ENCODE measurements around the gene RYR3. TPM values are rescaled to one million over a fixed set of nuclear protein-coding genes. Genes with fewer than 3 reads are reported as not detected.
A peak's percentile ranks its signal among the peaks of the same experiment; 100 is the strongest.

RYR3 gene
- 0.01 TPM for polyA plus RNA-seq (2013, experiment 1 of 2)
- polyA plus RNA-seq (2013, experiment 2 of 2): not detected

DNA sequence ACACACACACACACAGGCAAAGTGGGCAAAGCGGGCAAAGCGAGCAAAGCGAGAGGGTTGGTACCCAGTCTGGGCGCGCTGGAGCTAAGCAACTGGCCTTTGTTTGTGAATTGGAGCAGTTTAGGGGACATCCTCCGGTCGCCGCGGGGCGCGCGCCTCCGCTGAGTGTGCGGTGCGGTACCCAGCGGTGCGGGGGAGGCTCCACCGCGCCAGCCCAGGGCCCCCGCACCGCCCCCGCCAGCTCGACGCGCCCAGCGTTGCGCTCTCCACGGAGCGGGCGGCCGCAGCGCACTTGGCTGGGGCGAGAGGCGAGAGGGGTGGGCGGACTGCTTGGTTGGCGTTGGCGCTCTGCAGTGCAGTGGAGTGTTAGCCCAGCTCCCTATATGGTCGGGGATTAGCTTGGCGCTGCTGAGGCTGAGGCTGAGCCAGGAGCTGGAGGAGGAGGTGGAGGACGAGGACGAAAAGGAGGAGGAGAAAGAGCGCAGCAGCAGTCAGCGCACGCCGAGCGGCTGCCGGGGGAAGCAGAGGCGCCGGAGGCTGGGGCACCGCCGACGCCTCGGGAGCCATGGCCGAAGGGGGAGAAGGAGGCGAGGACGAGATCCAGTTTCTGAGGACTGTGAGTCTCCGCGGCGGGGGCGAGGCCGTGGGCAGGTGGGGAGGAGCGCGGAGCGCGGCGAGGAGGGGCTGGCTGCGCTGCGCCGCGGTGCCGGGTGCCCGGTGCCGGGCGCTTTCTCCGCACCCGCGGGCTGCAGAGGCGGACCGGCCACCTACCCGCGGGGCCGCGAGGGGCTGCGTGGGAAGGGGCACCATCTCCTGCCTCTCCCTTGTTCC lies at the start of gene RYR3:
RYR3 (plus strand) TSS at position 487 of the 831 bp plus-strand sequence; CDS start at position 566, 79 bp downstream.
- H3K4ac ChIP-seq (ENCODE audit: low read depth in 1 of 2, low read length in 2 of 2): no peak within 1 kb of the TSS
- H2BK15ac ChIP-seq (ENCODE audit: low read depth, poor library complexity, severe bottlenecking): no peak within 1 kb of the TSS
- no peak within 1 kb of the TSS for H2AK5ac ChIP-seq (ENCODE audit: low read length, severe bottlenecking)
- H3K14ac ChIP-seq (ENCODE audit: low read length in 2 of 2): no peak within 1 kb of the TSS
- H3K27me3 ChIP-seq (ENCODE audit: control insufficient read depth in 1 of 2, insufficient read depth in 1 of 2, low read length in 2 of 2): peaks cover 44 to 89% of the 10 kb centered on the region in 2 experiments
- no peak within 1 kb of the TSS for H2BK120ac ChIP-seq (ENCODE audit: low read depth, low read length)
- H2BK12ac ChIP-seq (ENCODE audit: low read length in 2 of 2): no peak within 1 kb of the TSS
- no peak within 1 kb of the TSS for H2BK5ac ChIP-seq (ENCODE audit: low read depth, low read length, poor library complexity, severe bottlenecking)
- no peak within 1 kb of the TSS for H3K27ac ChIP-seq (ENCODE audit: low read length, poor library complexity, severe bottlenecking)
- peak within 1 kb of the TSS in 1 of 2 experiments; percentile 49 for H3K23ac ChIP-seq (ENCODE audit: low read length in 2 of 2)
- H4K91ac ChIP-seq (ENCODE audit: low read length): no peak within 1 kb of the TSS
- no peaks in the 10 kb centered on the region for H3K36me3 ChIP-seq (ENCODE audit: control insufficient read depth in 1 of 2, insufficient read depth in 2 of 2, low read depth in 1 of 2, low read length in 2 of 2)
- H3K9me3 ChIP-seq (ENCODE audit: control insufficient read depth, low read length): no peaks in the 10 kb centered on the region
- H3K18ac ChIP-seq (ENCODE audit: low read depth in 1 of 2, low read length in 2 of 2): no peak within 1 kb of the TSS
- 0% methylated on average over 45 of the region's 84 CpGs for WGBS
- peak; percentile 4 for DNase-seq
- peak within 1 kb of the TSS; percentile 74 for H2AFZ ChIP-seq (ENCODE audit: low read depth, low read length)
- no peak within 1 kb of the TSS for H4K8ac ChIP-seq (ENCODE audit: low read length)
- no peak within 1 kb of the TSS for H3K9ac ChIP-seq (ENCODE audit: low read length)
- peaks cover 17% of the 10 kb centered on the region for H3K4me1 ChIP-seq (ENCODE audit: control insufficient read depth, insufficient read depth, low read depth, low read length)
- peak within 1 kb of the TSS; percentile 89 for H3K4me2 ChIP-seq (ENCODE audit: low read length, poor library complexity, severe bottlenecking)
- peaks cover 2% of the 10 kb centered on the region for H3K79me1 ChIP-seq (replicated peaks; ENCODE audit: low read length, poor library complexity, severe bottlenecking)
- H3K4me3 ChIP-seq (ENCODE audit: insufficient read depth in 1 of 2, low read depth in 1 of 2, low read length in 2 of 2): peak within 1 kb of the TSS in 1 of 2 experiments; percentile 71

DNA sequence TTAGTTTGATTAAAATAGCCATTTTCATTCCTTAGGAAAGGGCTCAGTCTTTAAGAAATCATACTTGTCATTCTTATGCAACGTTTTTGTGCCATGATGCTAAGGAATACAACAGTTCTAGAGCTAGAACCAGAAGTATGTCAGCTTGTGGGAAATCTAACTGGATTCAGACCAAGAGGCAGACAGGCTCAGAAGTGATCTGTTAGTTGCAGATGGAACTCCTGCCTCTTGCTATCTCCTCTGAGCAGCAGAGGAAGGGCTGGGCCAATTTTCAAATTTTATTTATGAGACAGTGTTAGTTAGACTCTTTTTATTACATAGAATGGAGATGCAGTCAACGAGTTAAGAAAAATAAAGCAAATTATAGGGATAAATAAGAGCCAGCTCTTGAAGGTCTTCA lies 48.5 kb upstream of the RYR3 start:
- no peak overlapping the region for H3K27ac ChIP-seq (ENCODE audit: low read length, poor library complexity, severe bottlenecking)
- no peaks in the 10 kb centered on the region for H3K36me3 ChIP-seq (ENCODE audit: control insufficient read depth in 1 of 2, insufficient read depth in 2 of 2, low read depth in 1 of 2, low read length in 2 of 2)
- H2AFZ ChIP-seq (ENCODE audit: low read depth, low read length): no peak overlapping the region
- H3K4me3 ChIP-seq (ENCODE audit: insufficient read depth in 1 of 2, low read depth in 1 of 2, low read length in 2 of 2): no peak overlapping the region
- H3K14ac ChIP-seq (ENCODE audit: low read length in 2 of 2): no peak overlapping the region
- H2BK5ac ChIP-seq (ENCODE audit: low read depth, low read length, poor library complexity, severe bottlenecking): no peak overlapping the region
- no peak overlapping the region for H4K8ac ChIP-seq (ENCODE audit: low read length)
- no peak overlapping the region for H2BK12ac ChIP-seq (ENCODE audit: low read length in 2 of 2)
- H3K9ac ChIP-seq (ENCODE audit: low read length): no peak overlapping the region
- no peaks in the 10 kb centered on the region for H3K79me1 ChIP-seq (replicated peaks; ENCODE audit: low read length, poor library complexity, severe bottlenecking)
- DNase-seq: no peak
- 66% methylated on average over 2 of the region's 2 CpGs for WGBS
- H4K91ac ChIP-seq (ENCODE audit: low read length): no peak overlapping the region
- no peak overlapping the region for H3K23ac ChIP-seq (ENCODE audit: low read length in 2 of 2)
- H3K4me1 ChIP-seq (ENCODE audit: control insufficient read depth, insufficient read depth, low read depth, low read length): no peaks in the 10 kb centered on the region
- peaks cover 0 to 22% of the 10 kb centered on the region in 2 experiments for H3K27me3 ChIP-seq (ENCODE audit: control insufficient read depth in 1 of 2, insufficient read depth in 1 of 2, low read length in 2 of 2)
- no peak overlapping the region for H3K18ac ChIP-seq (ENCODE audit: low read depth in 1 of 2, low read length in 2 of 2)
- no peak overlapping the region for H3K4me2 ChIP-seq (ENCODE audit: low read length, poor library complexity, severe bottlenecking)
- no peaks in the 10 kb centered on the region for H3K9me3 ChIP-seq (ENCODE audit: control insufficient read depth, low read length)
- no peak overlapping the region for H3K4ac ChIP-seq (ENCODE audit: low read depth in 1 of 2, low read length in 2 of 2)
- no peak overlapping the region for H2AK5ac ChIP-seq (ENCODE audit: low read length, severe bottlenecking)
- no peak overlapping the region for H2BK120ac ChIP-seq (ENCODE audit: low read depth, low read length)
- no peak overlapping the region for H2BK15ac ChIP-seq (ENCODE audit: low read depth, poor library complexity, severe bottlenecking)

DNA sequence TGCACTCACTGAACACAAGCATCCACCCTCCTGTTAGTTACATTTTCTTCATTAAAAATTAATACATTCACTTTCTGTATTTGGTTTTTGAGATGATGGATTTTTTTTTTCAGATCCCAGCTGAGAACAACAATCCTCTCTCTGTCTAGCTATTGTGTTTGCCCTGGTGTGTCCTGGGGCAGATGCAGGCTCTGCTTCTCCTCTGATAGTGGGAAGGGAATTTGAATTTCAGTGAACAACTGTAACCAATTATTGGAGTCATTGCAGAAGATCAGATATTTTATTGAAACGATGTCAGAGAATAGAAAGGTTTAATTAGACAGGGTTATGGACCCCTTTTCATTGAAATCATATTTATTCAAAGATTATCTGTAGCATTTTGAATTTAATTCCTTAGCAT lies 33.1 kb upstream of the RYR3 start:
- Histone ChIP-seq H3K9ac (ENCODE audit: low read length) (no peak overlapping the region), H2BK120ac (ENCODE audit: low read depth, low read length) (no peak overlapping the region), H3K9me3 (ENCODE audit: control insufficient read depth, low read length) (peaks cover 16% of the 10 kb centered on the region), H2BK5ac (ENCODE audit: low read depth, low read length, poor library complexity, severe bottlenecking) (no peak overlapping the region), H4K8ac (ENCODE audit: low read length) (no peak overlapping the region), H3K36me3 (ENCODE audit: control insufficient read depth in 1 of 2, insufficient read depth in 2 of 2, low read depth in 1 of 2, low read length in 2 of 2) (no peaks in the 10 kb centered on the region), H3K23ac (ENCODE audit: low read length in 2 of 2) (no peak overlapping the region), H2AK5ac (ENCODE audit: low read length, severe bottlenecking) (no peak overlapping the region), H2BK15ac (ENCODE audit: low read depth, poor library complexity, severe bottlenecking) (no peak overlapping the region), H3K79me1 (replicated peaks; ENCODE audit: low read length, poor library complexity, severe bottlenecking) (no peaks in the 10 kb centered on the region), H3K18ac (ENCODE audit: low read depth in 1 of 2, low read length in 2 of 2) (no peak overlapping the region), H3K4me2 (ENCODE audit: low read length, poor library complexity, severe bottlenecking) (no peak overlapping the region), H3K4ac (ENCODE audit: low read depth in 1 of 2, low read length in 2 of 2) (no peak overlapping the region), H3K27ac (ENCODE audit: low read length, poor library complexity, severe bottlenecking) (no peak overlapping the region), H2BK12ac (ENCODE audit: low read length in 2 of 2) (no peak overlapping the region), H3K4me3 (ENCODE audit: insufficient read depth in 1 of 2, low read depth in 1 of 2, low read length in 2 of 2) (no peak overlapping the region), H3K4me1 (ENCODE audit: control insufficient read depth, insufficient read depth, low read depth, low read length) (peaks cover 6% of the 10 kb centered on the region), H2AFZ (ENCODE audit: low read depth, low read length) (no peak overlapping the region), H3K14ac (ENCODE audit: low read length in 2 of 2) (no peak overlapping the region), H4K91ac (ENCODE audit: low read length) (no peak overlapping the region), H3K27me3 (ENCODE audit: control insufficient read depth in 1 of 2, insufficient read depth in 1 of 2, low read length in 2 of 2) (peaks cover 0 to 13% of the 10 kb centered on the region in 2 experiments)
- no CpG with 5 or more reads among the region's 1 CpG for WGBS
- DNase-seq: no peak

DNA sequence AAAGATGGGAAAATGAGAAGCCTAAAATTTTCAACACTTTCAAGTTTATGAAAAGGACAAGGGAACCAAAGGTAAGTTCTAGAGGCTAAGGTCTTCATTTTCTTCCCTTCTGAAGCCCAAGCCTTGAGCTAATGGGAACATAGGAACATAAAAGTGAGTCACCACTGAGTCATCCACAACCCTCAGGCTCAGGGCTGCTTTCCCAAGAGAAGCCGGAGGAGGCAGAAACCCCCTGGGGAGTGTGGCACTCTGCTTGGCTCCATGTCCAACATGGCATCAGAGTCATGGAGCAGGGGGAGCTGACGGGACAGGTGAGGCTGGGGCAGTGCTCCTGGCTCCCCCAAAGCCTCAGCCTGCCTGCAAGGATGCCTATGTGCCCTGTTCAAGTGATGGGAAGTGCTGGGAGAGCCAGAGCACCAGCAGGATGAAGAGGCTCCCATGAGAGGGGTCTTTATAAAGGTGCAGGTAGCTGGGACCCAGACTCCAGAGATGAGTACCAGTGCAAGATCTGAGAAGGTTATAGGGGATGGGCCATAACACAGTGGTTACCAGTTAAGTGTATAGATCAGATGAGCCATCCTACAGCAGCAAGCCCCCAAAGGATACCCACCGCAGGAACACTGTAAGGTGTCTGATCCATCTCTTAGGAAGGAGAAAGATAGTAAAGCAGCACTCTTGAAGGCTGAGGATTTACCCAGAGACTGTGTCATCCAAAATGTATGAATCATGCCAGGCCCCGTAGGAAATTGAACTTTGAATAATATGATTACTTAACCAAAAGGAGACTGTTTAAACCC lies 31.8 kb upstream of the RYR3 start:
- peak overlapping the region in 1 of 2 experiments; percentile 75 for H3K18ac ChIP-seq (ENCODE audit: low read depth in 1 of 2, low read length in 2 of 2)
- peak overlapping the region; percentile 72 for H2AFZ ChIP-seq (ENCODE audit: low read depth, low read length)
- peak overlapping the region; percentile 32 for H3K27ac ChIP-seq (ENCODE audit: low read length, poor library complexity, severe bottlenecking)
- no peaks in the 10 kb centered on the region for H3K79me1 ChIP-seq (replicated peaks; ENCODE audit: low read length, poor library complexity, severe bottlenecking)
- H4K91ac ChIP-seq (ENCODE audit: low read length): no peak overlapping the region
- H2BK5ac ChIP-seq (ENCODE audit: low read depth, low read length, poor library complexity, severe bottlenecking): no peak overlapping the region
- H2BK12ac ChIP-seq (ENCODE audit: low read length in 2 of 2): no peak overlapping the region
- H3K27me3 ChIP-seq (ENCODE audit: control insufficient read depth in 1 of 2, insufficient read depth in 1 of 2, low read length in 2 of 2): peaks cover 0 to 13% of the 10 kb centered on the region in 2 experiments
- 30% methylated on average over 3 of the region's 4 CpGs for WGBS
- peak overlapping the region; percentile 67 for H4K8ac ChIP-seq (ENCODE audit: low read length)
- H3K23ac ChIP-seq (ENCODE audit: low read length in 2 of 2): no peak overlapping the region
- DNase-seq: peak; percentile 89
- peaks cover 16% of the 10 kb centered on the region for H3K9me3 ChIP-seq (ENCODE audit: control insufficient read depth, low read length)
- no peaks in the 10 kb centered on the region for H3K36me3 ChIP-seq (ENCODE audit: control insufficient read depth in 1 of 2, insufficient read depth in 2 of 2, low read depth in 1 of 2, low read length in 2 of 2)
- H3K14ac ChIP-seq (ENCODE audit: low read length in 2 of 2): no peak overlapping the region
- peaks cover 6% of the 10 kb centered on the region for H3K4me1 ChIP-seq (ENCODE audit: control insufficient read depth, insufficient read depth, low read depth, low read length)
- H3K4me3 ChIP-seq (ENCODE audit: insufficient read depth in 1 of 2, low read depth in 1 of 2, low read length in 2 of 2): no peak overlapping the region
- H3K9ac ChIP-seq (ENCODE audit: low read length): no peak overlapping the region
- no peak overlapping the region for H2BK120ac ChIP-seq (ENCODE audit: low read depth, low read length)
- no peak overlapping the region for H3K4me2 ChIP-seq (ENCODE audit: low read length, poor library complexity, severe bottlenecking)
- H2BK15ac ChIP-seq (ENCODE audit: low read depth, poor library complexity, severe bottlenecking): no peak overlapping the region
- no peak overlapping the region for H3K4ac ChIP-seq (ENCODE audit: low read depth in 1 of 2, low read length in 2 of 2)
- H2AK5ac ChIP-seq (ENCODE audit: low read length, severe bottlenecking): peak overlapping the region; percentile 89

All from mesenchymal stem cell (in vitro differentiated cells and primary cell).